Dermis lymphatic vessel endothelial cell (primary cell): Measurements from ENCODE around the gene AVPI1. TPM values are rescaled to one million over a fixed set of nuclear protein-coding genes. Genes with fewer than 3 reads are reported as not detected.

ENCODE experiments used
- total RNA-seq: library from RNA; depleted of rRNA; stranded (reverse); fragments of >200 nt; gene quantifications from 2 replicates; pipeline ENCODE4 v1.2.1, GENCODE V29; 2014

Gene AVPI1, protein sequence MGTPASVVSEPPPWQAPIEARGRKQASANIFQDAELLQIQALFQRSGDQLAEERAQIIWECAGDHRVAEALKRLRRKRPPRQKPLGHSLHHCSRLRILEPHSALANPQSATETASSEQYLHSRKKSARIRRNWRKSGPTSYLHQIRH
- total RNA-seq, result 2.4 and 6.3 TPM in 2 replicates

GRCh38 chr10:97686962-97687784, at the start of gene AVPI1:
Gene AVPI1 (minus strand): TSS chr10:97687241. CDS start chr10:97679905, 7,336 bp downstream.

GRCh38 chr10:97713339-97713825, 26.3 kb upstream of the AVPI1 start, which contains the start of gene MARVELD1:
Gene MARVELD1 (plus strand): TSS chr10:97713730. CDS start chr10:97713877, 147 bp downstream.

GRCh38 chr10:97640174-97640867, 46.7 kb downstream of the AVPI1 start, which contains the start of gene PI4K2A:
Gene PI4K2A (plus strand): TSS chr10:97640671. CDS start chr10:97640743, 72 bp downstream.

GRCh38 chr10:97632949-97633884, 53.8 kb downstream of the AVPI1 start, which contains the start of gene MORN4:
Gene MORN4 (minus strand): TSS chr10:97633500. CDS start chr10:97619653, 13,847 bp downstream.

Other genes starting within 250 kb of the AVPI1 start
- gene EXOSC1, start 241.2 kb downstream of the AVPI1 start, total RNA-seq, result 21.7 and 25.5 TPM in 2 replicates
- gene ZDHHC16, start 241.1 kb downstream of the AVPI1 start, total RNA-seq, result 20.7 and 22.6 TPM in 2 replicates
- 50.7 and 55.1 TPM in 2 replicates for gene MMS19, start 188.8 kb downstream of the AVPI1 start, total RNA-seq
- gene UBTD1, start 188.3 kb downstream of the AVPI1 start, total RNA-seq, result 31.5 and 47.9 TPM in 2 replicates
- 0.11 and 0.26 TPM in 2 replicates for gene ANKRD2, start 114.5 kb downstream of the AVPI1 start, total RNA-seq
- gene HOGA1, start 102.9 kb downstream of the AVPI1 start, total RNA-seq, result 0.26 and 0.43 TPM in 2 replicates
- gene C10orf62, start 97.5 kb downstream of the AVPI1 start, total RNA-seq, result not detected in 2 replicates
- gene MORN4, start 53.7 kb downstream of the AVPI1 start, total RNA-seq, result 2.2 and 2.3 TPM in 2 replicates
- 9.1 and 9.2 TPM in 2 replicates for gene PI4K2A, start 46.6 kb downstream of the AVPI1 start, total RNA-seq
- gene MARVELD1, start 26.5 kb upstream of the AVPI1 start, total RNA-seq, result 6.2 and 7.5 TPM in 2 replicates
- gene ZFYVE27, start 49.9 kb upstream of the AVPI1 start, total RNA-seq, result 13.1 and 15.7 TPM in 2 replicates
- gene SFRP5, start 84.8 kb upstream of the AVPI1 start, total RNA-seq, result not detected in 2 replicates
- 0.09 and 0.11 TPM in 2 replicates for gene GOLGA7B, start 162.6 kb upstream of the AVPI1 start, total RNA-seq